H9 (cell line): ENCODE measurements around the gene ANO2. TPM values are rescaled to one million over a fixed set of nuclear protein-coding genes. Genes with fewer than 3 reads are reported as not detected.
A peak's percentile ranks its signal among the peaks of the same experiment; 100 is the strongest.

Experiments used
- DNase-seq: peaks from one replicate; pipeline ENCODE4 v3.0.0-alpha.2; 2017
- H2AFZ ChIP-seq: one replicate; pipeline ENCODE4 v1.6.1; 2013; ENCODE audit warnings: mild to moderate bottlenecking, low read length, control low read depth, moderate library complexity
- H2AK5ac ChIP-seq: 2 replicates; pipeline ENCODE4 v1.6.1; 2013; ENCODE audit warnings: low read length, control low read depth, mixed read lengths; ENCODE audit not compliant: insufficient read length
- H2BK120ac ChIP-seq: one replicate; pipeline ENCODE4 v1.6.1; 2013; ENCODE audit warnings: low read depth, mild to moderate bottlenecking, low read length, control low read depth, inconsistent platforms; ENCODE audit not compliant: poor library complexity, severe bottlenecking
- H2BK12ac ChIP-seq: 2 replicates; pipeline ENCODE4 v1.6.1; 2013; ENCODE audit warnings: low read length, control low read depth, mixed read lengths, low read depth; ENCODE audit not compliant: insufficient read length
- H2BK15ac ChIP-seq: 2 replicates; pipeline ENCODE4 v1.6.1; 2013; ENCODE audit warnings: low read depth, low read length, control low read depth
- H2BK20ac ChIP-seq: one replicate; pipeline ENCODE4 v1.6.1; 2013; ENCODE audit warnings: low read depth, mild to moderate bottlenecking, low read length, control low read depth, inconsistent platforms; ENCODE audit not compliant: poor library complexity, severe bottlenecking
- H2BK5ac ChIP-seq: 2 replicates; pipeline ENCODE4 v1.6.1; 2013; ENCODE audit warnings: low read length, control low read depth, mixed read lengths; ENCODE audit not compliant: insufficient read length
- H3K14ac ChIP-seq: 2 replicates; pipeline ENCODE4 v1.6.1; 2013; ENCODE audit warnings: low read length, control low read depth; ENCODE audit not compliant: insufficient read depth
- H3K18ac ChIP-seq: 2 replicates; pipeline ENCODE4 v1.6.1; 2013; ENCODE audit warnings: low read depth, mild to moderate bottlenecking, mixed read lengths, low read length, control low read depth; ENCODE audit not compliant: insufficient read length
- H3K23ac ChIP-seq: 2 replicates; pipeline ENCODE4 v1.6.1; 2013; ENCODE audit warnings: low read length, control low read depth, mixed read lengths, low read depth; ENCODE audit not compliant: insufficient read length
- H3K23me2 ChIP-seq: 2 replicates; pipeline ENCODE4 v1.6.1; 2013; ENCODE audit warnings: low read depth, mild to moderate bottlenecking, mixed read lengths, low read length, control low read depth; ENCODE audit not compliant: insufficient read length, poor library complexity, severe bottlenecking
- H3K27ac ChIP-seq: 2 replicates; pipeline ENCODE4 v1.5.1; 2013; ENCODE audit warnings: low read length, control low read depth, mixed read lengths, low read depth; ENCODE audit not compliant: insufficient read length
- H3K27me3 ChIP-seq: 2 replicates; pipeline ENCODE4 v1.6.1; 2013; ENCODE audit warnings: low read length, control low read depth, inconsistent platforms; ENCODE audit not compliant: insufficient read depth
- H3K4ac ChIP-seq: 2 replicates; pipeline ENCODE4 v1.6.1; 2013; ENCODE audit warnings: low read depth, mild to moderate bottlenecking, control low read depth, inconsistent platforms, low read length, moderate library complexity
- H3K4me1 ChIP-seq: 2 replicates; pipeline ENCODE4 v1.6.1; 2013; ENCODE audit warnings: low read length, control low read depth, inconsistent platforms; ENCODE audit not compliant: insufficient read depth
- H3K4me2 ChIP-seq: 2 replicates; pipeline ENCODE4 v1.6.1; 2013; ENCODE audit warnings: low read length, control low read depth, mixed read lengths; ENCODE audit not compliant: insufficient read length, insufficient read depth
- H3K56ac ChIP-seq: 2 replicates; pipeline ENCODE4 v1.6.1; 2013; ENCODE audit warnings: low read depth, mild to moderate bottlenecking, mixed read lengths, low read length, control low read depth; ENCODE audit not compliant: insufficient read length
- H3K79me1 ChIP-seq: 2 replicates; pipeline ENCODE4 v1.6.1; 2013; ENCODE audit warnings: low read depth, mild to moderate bottlenecking, moderate library complexity, low read length, control low read depth, inconsistent platforms; ENCODE audit not compliant: insufficient read depth, poor library complexity, severe bottlenecking
- H3K79me2 ChIP-seq: 2 replicates; pipeline ENCODE4 v1.6.1; 2013; ENCODE audit warnings: low read length, control low read depth, inconsistent platforms; ENCODE audit not compliant: insufficient read depth
- H3K9ac ChIP-seq: 2 replicates; pipeline ENCODE4 v1.6.1; 2013; ENCODE audit warnings: low read length, control low read depth, mixed read lengths; ENCODE audit not compliant: insufficient read length; ENCODE audit errors: extremely low read depth
- H3K9me3 ChIP-seq: one replicate; pipeline ENCODE4 v1.6.1; 2013; ENCODE audit warnings: low read depth, low read length, inconsistent platforms; ENCODE audit not compliant: control insufficient read depth
- H3T11ph ChIP-seq: one replicate; pipeline ENCODE4 v1.6.1; 2013; ENCODE audit warnings: mild to moderate bottlenecking, low read length, control low read depth, inconsistent platforms
- H4K20me1 ChIP-seq: one replicate; pipeline ENCODE4 v1.6.1; 2013; ENCODE audit not compliant: control insufficient read depth, insufficient read length, insufficient read depth
- H4K5ac ChIP-seq: 2 replicates; pipeline ENCODE4 v1.6.1; 2013; ENCODE audit warnings: low read depth, mild to moderate bottlenecking, mixed read lengths, low read length, control low read depth; ENCODE audit not compliant: insufficient read length
- H4K8ac ChIP-seq: replicated peaks from 2 replicates; pipeline ENCODE4 v1.6.1; 2013; ENCODE audit warnings: low read length, control low read depth, mixed read lengths, low read depth; ENCODE audit not compliant: insufficient read length
- H4K91ac ChIP-seq: 2 replicates; pipeline ENCODE4 v1.6.1; 2013; ENCODE audit warnings: low read depth, mild to moderate bottlenecking, moderate library complexity, mixed read lengths, low read length, control low read depth; ENCODE audit not compliant: insufficient read length
- H3K27ac Mint-ChIP-seq, 3 experiments: 2 replicates in 2 of 3; 3 replicates in 1 of 3; pipeline ENCODE4 v1.8.0; 2020 to 2021; ENCODE audit warnings: mixed read lengths in 3 of 3, mild to moderate bottlenecking in 1 of 3, moderate library complexity in 1 of 3
- H3K27me3 Mint-ChIP-seq: 2 replicates; pipeline ENCODE4 v1.8.0; 2021; ENCODE audit warnings: low read depth, mild to moderate bottlenecking, moderate library complexity, mixed read lengths
- H3K36me3 Mint-ChIP-seq, 3 experiments: 2 replicates in 2 of 3; 3 replicates in 1 of 3; pipeline ENCODE4 v1.8.0; 2020 to 2021; ENCODE audit warnings: low read depth in 3 of 3, mixed read lengths in 3 of 3; ENCODE audit not compliant: insufficient read depth in 1 of 3
- H3K4me1 Mint-ChIP-seq, 2 experiments: 2 replicates each; pipeline ENCODE4 v1.8.0; 2020; ENCODE audit warnings: mixed read lengths in 2 of 2
- H3K4me3 Mint-ChIP-seq, 2 experiments: 2 replicates in 1 of 2; 3 replicates in 1 of 2; pipeline ENCODE4 v1.8.0; 2020 to 2021; ENCODE audit warnings: mild to moderate bottlenecking in 2 of 2, mixed read lengths in 2 of 2, moderate library complexity in 1 of 2
- H3K9me3 Mint-ChIP-seq, 2 experiments: 2 replicates in 1 of 2; 3 replicates in 1 of 2; pipeline ENCODE4 v1.8.0; 2020; ENCODE audit warnings: mild to moderate bottlenecking in 2 of 2, mixed read lengths in 2 of 2, moderate library complexity in 1 of 2
- WGBS: extraction: QIAGEN DNeasy Blood & Tissue Kit; methylation state at CpG from one replicate; pipeline ENCODE4 v1.1.7; 2013; ENCODE audit warnings: missing lambda C conversion rate, low lambda C conversion rate, mixed read lengths; ENCODE audit not compliant: insufficient read length; ENCODE audit errors: extremely low coverage; 5-methylcytosine and 5-hydroxymethylcytosine counted together
- total RNA-seq: library from RNA; stranded (reverse); gene quantifications from 2 replicates; pipeline ENCODE4 v1.2.1, GENCODE V29; 2021
- TF ChIP-seq, protein P1 (sequence below): fragments of 200-600 bp; sonication (generic); conservative IDR thresholded peaks from 3 replicates; pipeline ENCODE4 v1.8.0; 2021; ENCODE audit warnings: antibody characterized with exemption, mild to moderate bottlenecking

ANO2 gene
- total RNA-seq, 1 experiment from 2014 or later = 3.8 TPM

GRCh38 chr12:5514545-5514944, 430.5 kb downstream of the ANO2 start:
- no peak overlapping the region for H4K8ac ChIP-seq
- H3K4me1 ChIP-seq = no peaks in the 10 kb centered on the region
- no peaks in the 10 kb centered on the region; a peak in 1 of 5 replicates for H3K9me3 Mint-ChIP-seq
- no peaks in the 10 kb centered on the region for H3K27me3 ChIP-seq
- no peak overlapping the region for H2BK5ac ChIP-seq
- H3K9me3 ChIP-seq = no peaks in the 10 kb centered on the region
- no peak overlapping the region for H4K5ac ChIP-seq
- no peak overlapping the region for H2BK20ac ChIP-seq
- peak; percentile 15 for DNase-seq
- H3K27ac Mint-ChIP-seq = no peak overlapping the region; a peak in 1 of 7 replicates
- no peaks in the 10 kb centered on the region for H3K36me3 Mint-ChIP-seq
- no peaks in the 10 kb centered on the region for H3K79me2 ChIP-seq
- H2AK5ac ChIP-seq = no peak overlapping the region
- H3K56ac ChIP-seq = no peak overlapping the region
- H3K18ac ChIP-seq = no peak overlapping the region
- no peaks in the 10 kb centered on the region for H3K79me1 ChIP-seq
- no peak overlapping the region for H3T11ph ChIP-seq
- H3K27ac ChIP-seq = no peak overlapping the region
- WGBS = no CpG with 5 or more reads among the region's 4 CpGs
- H3K14ac ChIP-seq = no peak overlapping the region
- no peak overlapping the region for H3K23ac ChIP-seq
- no peak overlapping the region for H3K9ac ChIP-seq
- no peak overlapping the region for H4K91ac ChIP-seq
- no peak overlapping the region for H3K4me2 ChIP-seq
- H3K4ac ChIP-seq = no peak overlapping the region
- H3K27me3 Mint-ChIP-seq = peaks cover 10% of the 10 kb centered on the region
- peaks cover 23 to 33% of the 10 kb centered on the region in 2 experiments for H3K4me1 Mint-ChIP-seq
- no peaks in the 10 kb centered on the region for H3K23me2 ChIP-seq
- no peak overlapping the region for H2BK15ac ChIP-seq
- no peak overlapping the region for H2BK12ac ChIP-seq
- no peak overlapping the region for H3K4me3 Mint-ChIP-seq
- H4K20me1 ChIP-seq = no peaks in the 10 kb centered on the region
- TF ChIP-seq, protein P1, sequence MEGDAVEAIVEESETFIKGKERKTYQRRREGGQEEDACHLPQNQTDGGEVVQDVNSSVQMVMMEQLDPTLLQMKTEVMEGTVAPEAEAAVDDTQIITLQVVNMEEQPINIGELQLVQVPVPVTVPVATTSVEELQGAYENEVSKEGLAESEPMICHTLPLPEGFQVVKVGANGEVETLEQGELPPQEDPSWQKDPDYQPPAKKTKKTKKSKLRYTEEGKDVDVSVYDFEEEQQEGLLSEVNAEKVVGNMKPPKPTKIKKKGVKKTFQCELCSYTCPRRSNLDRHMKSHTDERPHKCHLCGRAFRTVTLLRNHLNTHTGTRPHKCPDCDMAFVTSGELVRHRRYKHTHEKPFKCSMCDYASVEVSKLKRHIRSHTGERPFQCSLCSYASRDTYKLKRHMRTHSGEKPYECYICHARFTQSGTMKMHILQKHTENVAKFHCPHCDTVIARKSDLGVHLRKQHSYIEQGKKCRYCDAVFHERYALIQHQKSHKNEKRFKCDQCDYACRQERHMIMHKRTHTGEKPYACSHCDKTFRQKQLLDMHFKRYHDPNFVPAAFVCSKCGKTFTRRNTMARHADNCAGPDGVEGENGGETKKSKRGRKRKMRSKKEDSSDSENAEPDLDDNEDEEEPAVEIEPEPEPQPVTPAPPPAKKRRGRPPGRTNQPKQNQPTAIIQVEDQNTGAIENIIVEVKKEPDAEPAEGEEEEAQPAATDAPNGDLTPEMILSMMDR = no peak
- no peak overlapping the region for H2BK120ac ChIP-seq
- H2AFZ ChIP-seq = no peak overlapping the region
